GM18907 (cell line): ENCODE results near the gene NEK9.
"Not testable (repeated sequence)": the region's sequence is repeated elsewhere in the genome, so short reads cannot be mapped to it uniquely, and the experiment has no call there.

Source experiments
- ATAC-seq: cut with Tn5 transposase; IDR thresholded peaks from one replicate; pipeline ENCODE4 v1.9.1; 2021; ENCODE audit warnings: mild to moderate bottlenecking, moderate library complexity; ENCODE audit not compliant: unreplicated experiment

Gene NEK9

GRCh38 chr14:75147423-75148071 lies 20.7 kb upstream of the NEK9 start:
- no peak for ATAC-seq

GRCh38 chr14:75144944-75145343 lies 18.1 kb upstream of the NEK9 start:
- no peak for ATAC-seq

- ATAC-seq = no peak
These were observed 17.1 kb upstream of the NEK9 start for GRCh38 chr14:75143761-75144527.

GRCh38 chr14:75142494-75142893 lies 15.6 kb upstream of the NEK9 start:
- no peak for ATAC-seq

- ATAC-seq = no peak
These were observed 15.1 kb upstream of the NEK9 start for GRCh38 chr14:75141967-75142366.

- no peak for ATAC-seq
These were observed 14.2 kb upstream of the NEK9 start for GRCh38 chr14:75141062-75141461.

GRCh38 chr14:75140620-75141019 lies 13.8 kb upstream of the NEK9 start:
- no peak for ATAC-seq

- no peak for ATAC-seq
These were observed 12.3 kb upstream of the NEK9 start for GRCh38 chr14:75139185-75139584.

GRCh38 chr14:75138492-75138891 lies 11.6 kb upstream of the NEK9 start:
- no peak for ATAC-seq

GRCh38 chr14:75134644-75135043 lies 7.8 kb upstream of the NEK9 start:
- ATAC-seq = no peak

GRCh38 chr14:75133597-75133996 lies 6.7 kb upstream of the NEK9 start:
- ATAC-seq = no peak

GRCh38 chr14:75132382-75133086 lies 5.7 kb upstream of the NEK9 start:
- ATAC-seq = no peak

- ATAC-seq = no peak
These were observed 1.7 kb upstream of the NEK9 start for GRCh38 chr14:75128596-75128990.

GRCh38 chr14:75127903-75128595 lies 1.2 kb upstream of the NEK9 start:
- ATAC-seq = no peak

GRCh38 chr14:75127474-75127820 lies 599 bp upstream of the NEK9 start:
- not testable (repeated sequence) for ATAC-seq

- ATAC-seq = no peak
These were observed 715 bp downstream of the NEK9 start for GRCh38 chr14:75126121-75126544.

- ATAC-seq = no peak
These were observed 1.2 kb downstream of the NEK9 start for GRCh38 chr14:75125617-75126016.

GRCh38 chr14:75123991-75124390 lies 2.9 kb downstream of the NEK9 start:
- no peak for ATAC-seq

GRCh38 chr14:75121552-75121951 lies 5.3 kb downstream of the NEK9 start:
- no peak for ATAC-seq

- no peak for ATAC-seq
These were observed 6.1 kb downstream of the NEK9 start for GRCh38 chr14:75120541-75121291.

GRCh38 chr14:75119056-75119455 lies 7.8 kb downstream of the NEK9 start:
- ATAC-seq = no peak
